IPS-18c (cell line): ENCODE data around the gene RBM44.
"Not testable (repeated sequence)": the region's sequence is repeated elsewhere in the genome, so short reads cannot be mapped to it uniquely, and the experiment has no call there.

ENCODE experiments used
- H3K4me3 ChIP-seq: 2 replicates; pipeline ENCODE4 v1.7.0; 2013; ENCODE audit warnings: low read depth, mild to moderate bottlenecking, low read length, moderate library complexity; ENCODE audit not compliant: insufficient read depth
- H3K9me3 ChIP-seq: one replicate; pipeline ENCODE4 v1.6.1; 2013; ENCODE audit warnings: mild to moderate bottlenecking, low read length, moderate library complexity; ENCODE audit not compliant: control insufficient read depth, insufficient read depth

RBM44 gene

DNA sequence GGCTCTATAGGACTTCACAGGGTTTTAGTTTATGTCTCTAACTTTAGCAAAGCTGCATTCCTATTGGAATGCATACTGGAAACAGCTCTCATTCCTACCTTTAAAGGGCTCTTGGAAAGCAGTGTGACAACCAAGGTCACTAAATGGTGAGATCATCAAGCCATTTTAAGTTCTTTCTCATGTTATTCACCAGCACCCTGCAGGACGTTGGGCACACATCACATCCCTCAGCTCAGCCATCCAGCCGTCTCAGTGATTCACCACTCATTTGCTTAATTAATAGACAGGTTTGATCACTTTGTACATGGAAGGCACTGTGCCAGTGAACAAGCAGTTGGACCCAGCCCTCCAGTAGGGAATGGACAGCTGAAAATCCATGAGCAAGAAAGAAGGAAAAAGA lies 32.2 kb upstream of the RBM44 start:
- H3K4me3 ChIP-seq: no peak overlapping the region
- no peaks in the 10 kb centered on the region for H3K9me3 ChIP-seq

DNA sequence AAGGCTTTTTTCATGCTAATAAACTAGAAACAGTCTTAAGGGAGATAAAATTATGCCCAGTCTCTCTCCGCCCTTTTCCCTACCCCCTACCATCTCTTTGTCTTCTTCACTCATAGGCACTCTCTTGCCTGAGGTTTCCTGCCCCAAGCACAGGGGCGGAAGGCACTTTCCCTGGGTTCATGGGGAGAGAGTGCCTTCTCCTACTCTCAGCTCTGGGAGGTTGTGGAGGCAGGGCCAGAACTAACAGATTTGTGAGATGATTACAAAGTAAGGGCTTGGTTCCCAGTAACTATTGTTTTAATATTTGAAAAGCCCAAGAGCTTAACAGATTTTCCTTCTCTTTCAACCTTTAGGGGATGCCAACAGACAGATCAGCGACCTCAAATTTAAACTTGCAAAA lies 26.1 kb upstream of the RBM44 start:
- Histone ChIP-seq H3K9me3 (no peaks in the 10 kb centered on the region), H3K4me3 (no peak overlapping the region)

DNA sequence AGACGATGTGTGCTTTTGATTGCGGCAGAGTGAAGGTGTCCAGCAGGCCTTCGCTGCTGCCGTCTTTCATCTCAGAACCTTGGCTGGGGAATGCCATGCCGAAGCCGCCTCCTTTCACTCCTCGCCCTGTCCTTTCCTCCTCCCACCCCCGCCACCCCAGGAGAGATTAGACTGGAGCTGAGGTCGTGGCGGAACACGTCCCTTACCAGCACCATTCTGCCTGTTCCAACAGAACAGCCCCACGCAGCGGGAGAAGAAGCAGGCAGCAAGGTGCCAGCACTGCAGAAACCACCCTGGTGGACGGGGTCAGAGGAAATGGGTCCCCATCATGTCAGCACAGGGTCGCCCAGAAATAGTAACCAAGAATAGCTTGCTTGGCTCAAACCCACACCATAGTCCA lies 24.8 kb upstream of the RBM44 start:
- H3K4me3 ChIP-seq: no peak overlapping the region

DNA sequence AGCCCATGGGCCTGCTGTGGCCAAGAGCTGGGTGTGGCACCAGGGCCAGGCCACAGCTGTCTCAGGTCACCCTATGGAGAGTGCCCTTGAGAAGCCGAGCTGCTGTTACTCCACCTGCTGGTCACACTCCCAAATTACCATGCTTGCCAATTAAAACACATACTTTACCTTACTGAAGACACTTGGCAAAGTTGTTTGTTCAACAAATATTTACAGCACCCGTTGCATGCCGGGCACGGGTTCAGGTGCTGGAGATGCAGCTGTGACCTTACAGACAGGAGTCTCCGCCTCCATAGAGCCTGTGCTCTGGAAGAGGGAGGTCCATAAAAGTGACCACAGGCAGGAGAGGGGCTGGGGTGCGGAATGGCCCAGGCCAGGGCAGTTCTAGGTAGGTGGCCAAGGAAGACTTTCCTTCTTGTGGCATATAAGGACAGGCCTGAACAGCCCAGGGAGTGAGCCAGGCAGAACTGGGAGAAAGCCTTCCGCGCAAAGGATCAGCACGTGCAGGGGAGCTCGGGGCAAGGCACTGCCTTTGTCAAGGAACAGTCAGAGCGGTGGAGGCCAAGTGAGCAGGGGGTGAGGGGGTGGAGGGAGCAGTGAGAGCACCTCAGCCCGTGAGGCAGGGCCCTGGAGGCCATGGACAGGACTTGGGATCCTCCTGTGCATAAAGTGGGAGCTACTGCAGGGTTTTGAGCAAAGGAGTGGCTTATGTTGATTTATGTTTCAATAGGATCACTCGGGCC lies 23.6 kb upstream of the RBM44 start:
- H3K9me3 ChIP-seq: no peaks in the 10 kb centered on the region
- no peak overlapping the region for H3K4me3 ChIP-seq

More for the DNA sequence above, 24.8 kb upstream of the RBM44 start:
- no peaks in the 10 kb centered on the region for H3K9me3 ChIP-seq

DNA sequence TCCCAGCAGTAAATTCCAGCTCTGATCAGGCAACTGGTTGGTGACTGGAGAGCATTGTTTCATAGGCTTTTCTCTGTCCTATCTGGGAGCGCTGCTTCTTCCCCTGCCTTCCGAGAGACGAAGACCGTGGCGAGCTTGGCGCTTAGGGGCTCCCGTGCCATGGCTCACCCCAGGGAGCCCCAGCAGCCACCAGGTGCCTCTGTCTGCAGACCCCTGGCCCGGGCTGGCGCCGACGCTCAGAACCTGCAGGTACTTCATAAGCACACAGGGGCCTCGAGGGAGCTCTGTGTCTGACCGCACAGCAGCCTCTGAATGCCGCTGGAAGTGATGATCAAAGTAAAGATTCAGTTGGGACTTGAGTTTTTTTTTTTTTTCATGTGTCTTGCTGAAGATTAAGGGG lies 19.1 kb upstream of the RBM44 start:
- peaks cover 2% of the 10 kb centered on the region for H3K9me3 ChIP-seq
- H3K4me3 ChIP-seq: no peak overlapping the region

DNA sequence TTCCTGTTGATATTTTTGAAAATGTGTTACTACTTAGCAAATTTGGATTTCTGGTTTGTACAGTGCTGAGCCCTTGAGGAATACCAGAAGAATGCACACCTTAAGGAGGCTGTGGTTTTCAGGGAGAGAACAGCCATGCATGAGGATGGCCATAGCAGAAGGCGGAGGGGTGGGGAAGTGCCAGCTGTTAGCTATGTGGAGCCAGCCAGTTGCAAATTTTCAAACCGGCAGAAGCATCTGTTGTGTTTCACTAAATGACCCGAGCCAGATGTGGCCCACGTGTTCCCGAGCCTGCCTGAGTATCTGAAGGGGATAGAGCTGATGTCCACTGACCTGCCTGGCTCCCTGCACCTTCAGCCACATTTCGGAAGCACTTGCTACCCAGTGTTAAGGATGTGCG lies 16.4 kb upstream of the RBM44 start:
- Histone ChIP-seq H3K9me3 (peaks cover 2% of the 10 kb centered on the region), H3K4me3 (no peak overlapping the region)

DNA sequence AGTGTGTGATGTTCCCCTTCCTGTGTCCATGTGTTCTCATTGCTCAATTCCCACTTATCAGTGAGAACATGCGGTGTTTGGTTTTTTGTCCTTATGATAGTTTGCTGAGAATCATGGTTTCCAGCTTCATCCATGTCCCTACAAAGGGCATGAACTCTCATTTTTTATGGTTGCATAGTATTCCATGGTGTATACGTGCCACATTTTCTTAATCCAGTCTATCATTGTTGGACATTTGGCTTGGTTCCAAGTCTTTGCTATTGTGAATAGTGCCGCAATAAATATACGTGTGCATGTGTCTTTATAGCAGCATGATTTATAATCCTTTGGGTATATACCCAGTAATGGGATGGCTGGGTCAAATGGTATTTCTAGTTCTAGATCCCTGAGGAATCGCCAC lies 14.9 kb upstream of the RBM44 start:
- not testable (repeated sequence) for H3K4me3 ChIP-seq, H3K9me3 ChIP-seq

DNA sequence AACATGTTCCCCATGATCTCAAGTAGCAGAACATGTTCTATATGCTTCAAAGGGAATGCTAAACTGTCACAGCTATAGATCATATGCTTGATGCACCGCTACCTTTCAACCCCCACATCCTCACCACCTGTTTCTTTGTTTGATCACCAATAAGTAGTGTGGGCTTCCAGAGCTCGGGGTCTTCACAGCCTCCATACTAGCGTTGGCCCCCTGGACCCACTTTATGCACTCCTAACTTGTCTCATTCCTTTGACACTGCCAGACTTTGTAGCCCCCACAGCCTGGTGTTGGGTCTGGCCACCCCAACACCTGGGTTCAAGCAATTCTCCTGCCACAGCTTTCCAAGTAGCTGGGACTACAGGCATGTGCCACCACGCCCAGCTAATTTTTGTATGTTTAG lies 11.6 kb upstream of the RBM44 start:
- peaks cover 2% of the 10 kb centered on the region for H3K9me3 ChIP-seq
- no peak overlapping the region for H3K4me3 ChIP-seq

DNA sequence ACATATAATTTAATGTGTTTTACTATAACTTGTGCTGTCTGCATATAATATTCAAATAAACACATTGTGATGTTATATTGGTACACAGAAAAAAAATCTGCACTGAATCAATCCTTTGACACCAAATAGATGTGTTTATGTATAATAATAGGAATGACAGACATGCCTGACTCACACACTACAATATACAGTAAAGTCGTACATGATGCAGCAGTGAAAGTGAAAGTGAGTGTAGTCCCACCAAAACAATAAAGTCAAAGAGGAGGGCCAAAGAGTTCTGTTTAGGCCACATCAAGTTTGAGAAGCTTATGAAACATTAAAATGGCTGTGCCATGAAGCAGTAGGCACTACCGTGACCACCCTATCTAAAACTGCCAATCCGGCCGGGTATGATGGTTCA lies 8.2 kb upstream of the RBM44 start:
- H3K9me3 ChIP-seq: no peaks in the 10 kb centered on the region
- H3K4me3 ChIP-seq: no peak overlapping the region

DNA sequence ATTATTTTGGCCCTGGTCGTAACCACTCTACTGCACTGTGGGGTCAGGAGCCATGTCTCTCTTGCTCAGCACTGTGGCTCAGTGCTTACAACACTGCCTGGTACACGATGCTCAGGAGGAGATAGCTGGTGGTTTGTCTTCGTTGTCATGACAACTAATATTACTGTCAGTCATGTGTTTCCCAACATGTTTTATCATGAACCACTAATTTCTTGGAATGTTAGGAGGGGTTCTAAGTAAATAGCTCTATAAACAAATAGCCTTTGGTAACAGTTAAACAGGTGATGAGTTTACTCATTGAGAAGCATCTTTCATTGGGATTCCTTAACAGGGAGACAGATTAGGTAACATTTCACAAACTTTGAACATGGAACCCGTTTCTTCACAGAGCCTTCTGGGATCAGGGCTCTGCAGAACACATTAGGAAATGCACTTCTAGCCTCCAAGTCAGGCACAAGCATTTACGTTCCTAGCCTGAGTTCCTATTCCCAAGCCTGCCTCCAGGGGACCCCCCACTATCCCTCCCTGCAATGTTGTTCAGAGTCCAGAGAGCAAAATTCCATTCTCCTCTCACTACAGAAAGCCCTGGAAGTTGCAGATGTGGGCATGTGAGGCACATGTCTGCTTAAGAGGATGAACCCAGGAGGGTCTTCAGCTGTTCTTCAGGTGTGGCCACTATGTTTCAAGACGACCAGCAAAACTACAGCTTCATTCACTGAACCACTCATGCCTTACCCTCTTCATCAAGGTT lies 6.4 kb upstream of the RBM44 start:
- H3K4me3 ChIP-seq: no peak overlapping the region
- no peaks in the 10 kb centered on the region for H3K9me3 ChIP-seq

DNA sequence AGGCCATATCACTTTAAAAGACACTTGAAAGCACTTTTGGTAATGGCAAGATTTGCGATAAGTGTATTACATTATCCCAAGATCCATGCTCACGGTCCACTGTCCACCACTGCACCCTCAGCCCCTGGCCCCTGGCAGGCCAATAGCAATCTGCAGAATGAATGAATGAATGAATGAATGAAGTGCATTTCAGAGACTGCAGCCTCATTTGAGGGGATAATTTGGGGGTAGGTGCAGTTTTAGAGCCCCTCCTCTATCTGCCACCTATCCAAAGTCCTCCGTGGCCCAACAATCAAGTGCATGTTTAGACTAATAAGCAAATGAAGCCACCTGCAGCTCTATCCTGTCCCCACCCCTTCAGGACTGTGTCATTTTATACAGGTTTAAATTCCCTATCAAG lies 1.3 kb upstream of the RBM44 start:
- Histone ChIP-seq H3K9me3 (no peaks in the 10 kb centered on the region), H3K4me3 (no peak overlapping the region)

DNA sequence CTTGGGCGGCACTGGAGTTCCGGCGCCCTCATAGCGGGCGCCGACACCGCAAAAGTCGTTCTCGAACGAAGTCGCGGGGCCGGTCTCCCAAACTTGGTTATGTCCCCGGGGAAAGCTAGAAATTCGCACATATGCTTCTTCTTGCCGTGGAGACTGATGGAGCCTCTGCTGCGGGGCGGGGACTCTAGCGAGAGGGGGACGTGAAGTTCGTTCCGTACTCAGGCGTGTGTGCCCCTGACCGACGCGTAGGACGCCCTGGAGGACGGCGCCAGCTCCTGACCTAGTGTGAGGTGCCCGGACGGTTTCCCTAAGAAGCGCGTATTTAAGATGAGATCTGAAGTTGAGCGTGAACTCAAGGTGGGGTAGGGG lies 465 bp downstream of the RBM44 start:
- Histone ChIP-seq H3K9me3 (no peaks in the 10 kb centered on the region), H3K4me3 (no peak overlapping the region)

DNA sequence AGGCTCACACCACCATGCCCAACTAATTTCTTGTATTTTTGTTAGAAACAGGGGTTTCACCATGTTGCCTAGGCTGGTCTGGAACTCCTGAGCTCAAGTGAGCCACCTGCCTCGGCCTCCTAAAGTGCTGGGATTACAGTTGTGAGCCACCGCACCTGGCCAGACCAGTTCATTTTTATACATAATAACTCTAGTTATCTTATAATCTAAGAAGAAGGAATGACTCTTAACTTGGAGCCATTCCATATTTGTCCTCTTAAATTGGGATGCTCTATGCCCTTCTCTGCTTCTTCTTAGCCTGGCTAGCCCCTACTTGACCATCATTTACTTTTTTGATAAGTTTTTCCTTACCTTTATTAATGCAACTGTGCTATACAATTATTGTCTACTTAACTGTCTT lies 2.9 kb downstream of the RBM44 start:
- H3K9me3 ChIP-seq: no peaks in the 10 kb centered on the region

DNA sequence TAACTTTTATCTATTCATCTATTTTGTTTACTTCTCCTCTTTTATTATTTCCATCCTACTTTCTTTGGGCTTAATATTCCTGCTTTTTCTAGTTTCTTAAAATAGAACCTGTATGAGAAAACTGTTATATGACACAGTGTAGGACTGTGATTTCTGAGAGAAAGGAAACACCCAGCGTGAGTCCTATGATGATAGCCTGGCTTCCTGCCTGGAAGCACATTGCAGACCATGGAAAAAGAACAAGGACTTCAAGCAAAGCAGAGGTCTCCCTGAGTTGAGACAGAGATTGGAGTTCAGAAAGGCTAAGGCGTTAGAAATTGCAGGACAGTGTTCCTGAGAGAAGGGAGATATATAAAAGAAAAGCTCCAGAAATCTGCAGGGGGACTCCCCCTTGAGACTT lies 7.8 kb downstream of the RBM44 start:
- no peaks in the 10 kb centered on the region for H3K9me3 ChIP-seq

More for the DNA sequence above, 2.9 kb downstream of the RBM44 start:
- H3K4me3 ChIP-seq: no peak overlapping the region

DNA sequence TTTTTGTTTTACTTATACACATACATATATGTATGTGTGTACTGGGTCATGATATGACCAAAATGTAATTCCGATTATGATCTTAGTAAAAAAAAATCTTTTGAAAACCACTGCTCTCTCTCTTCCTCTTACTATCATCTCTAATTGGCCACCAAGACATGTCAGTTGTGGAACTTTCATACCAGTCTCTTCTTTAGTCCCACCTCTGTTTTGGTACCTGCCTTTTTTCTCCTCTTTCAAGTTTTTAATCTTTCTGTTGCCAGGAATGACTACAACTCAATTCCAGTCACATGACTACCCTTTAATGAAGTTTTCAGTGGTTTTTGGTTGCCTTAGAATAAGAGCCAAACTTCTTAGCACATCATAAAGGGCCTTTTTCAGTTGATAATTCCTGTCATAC lies 17.1 kb downstream of the RBM44 start:
- H3K4me3 ChIP-seq: no peak overlapping the region

More for the DNA sequence above, 7.8 kb downstream of the RBM44 start:
- no peak overlapping the region for H3K4me3 ChIP-seq

DNA sequence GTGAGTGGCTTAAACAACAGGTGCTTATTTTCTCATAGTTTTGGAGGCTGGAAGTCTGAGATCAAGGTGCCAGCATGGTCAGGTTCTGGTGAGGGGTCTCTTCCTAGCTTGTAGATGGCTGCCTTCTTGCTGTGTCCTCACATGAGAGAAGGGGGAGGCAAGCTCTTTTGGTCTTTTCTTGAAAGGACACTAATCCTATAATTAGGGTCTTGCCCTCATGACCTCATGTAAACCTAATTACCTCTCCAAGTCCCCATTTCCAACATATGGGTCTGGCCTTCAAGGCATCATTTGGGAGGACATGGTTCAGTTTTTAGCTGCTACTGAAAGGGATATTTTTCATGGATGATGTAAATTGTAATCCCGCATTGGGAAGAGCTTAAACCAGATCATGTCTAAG lies 18.0 kb downstream of the RBM44 start:
- H3K4me3 ChIP-seq: no peak overlapping the region
- no peaks in the 10 kb centered on the region for H3K9me3 ChIP-seq

More for the DNA sequence above, 17.1 kb downstream of the RBM44 start:
- H3K9me3 ChIP-seq: no peaks in the 10 kb centered on the region

DNA sequence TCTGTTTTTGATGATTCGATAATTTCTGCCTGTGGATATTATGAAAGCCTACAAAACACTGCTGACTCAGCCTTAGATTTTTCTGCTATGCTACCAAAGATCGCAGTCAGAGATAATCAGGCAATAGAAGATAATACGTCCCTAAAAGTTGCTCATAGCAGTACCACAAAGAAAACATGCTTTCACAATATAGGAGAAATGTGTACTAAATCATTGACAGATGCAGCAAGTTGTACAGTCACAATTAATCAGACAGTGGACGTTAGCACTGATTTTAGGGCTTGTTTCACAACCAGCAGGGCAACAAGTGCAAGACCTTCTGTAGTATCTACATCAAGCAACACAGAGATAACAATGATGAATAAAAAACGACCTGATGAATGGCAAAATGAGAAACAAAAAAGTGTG lies 19.5 kb downstream of the RBM44 start:
- H3K4me3 ChIP-seq: no peak overlapping the region

DNA sequence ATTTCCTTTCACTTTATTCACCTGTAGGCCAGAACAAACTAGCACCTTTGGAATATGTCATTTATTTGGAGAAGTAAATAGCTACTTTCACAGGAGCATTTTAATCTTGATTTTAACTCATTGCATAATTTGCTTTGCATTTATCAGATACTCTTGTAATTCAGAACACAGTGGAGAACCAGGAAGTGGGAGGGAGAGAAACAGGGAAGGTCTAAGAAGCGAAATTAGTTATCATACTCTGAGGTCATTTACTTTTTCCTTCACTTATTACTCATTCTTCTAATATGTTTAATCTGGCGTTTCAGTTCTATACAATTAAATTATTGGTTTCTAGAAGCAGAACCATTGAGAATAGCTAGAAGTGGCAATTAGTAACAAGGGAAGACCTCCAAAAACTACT lies 20.7 kb downstream of the RBM44 start:
- no peaks in the 10 kb centered on the region for H3K9me3 ChIP-seq
- H3K4me3 ChIP-seq: no peak overlapping the region

More for the DNA sequence above, 19.5 kb downstream of the RBM44 start:
- H3K9me3 ChIP-seq: no peaks in the 10 kb centered on the region
